22Rv1 (cell line): Measurements from ENCODE around the gene WDR75.

ENCODE experiments used
- H3K27ac ChIP-seq: fragments of 450-650 bp; 2 replicates; pipeline ENCODE4 v1.5.1; 2017
- ZFX ChIP-seq: fragments of 450-650 bp; IDR thresholded peaks from 2 replicates; pipeline ENCODE4 v1.6.1; 2017; ENCODE audit warnings: antibody characterized with exemption, borderline replicate concordance
- TF ChIP-seq, protein P1 (sequence below): fragments of 450-650 bp; IDR thresholded peaks from 2 replicates; pipeline ENCODE4 v1.5.1; 2017; ENCODE audit warnings: mild to moderate bottlenecking

Gene WDR75

DNA sequence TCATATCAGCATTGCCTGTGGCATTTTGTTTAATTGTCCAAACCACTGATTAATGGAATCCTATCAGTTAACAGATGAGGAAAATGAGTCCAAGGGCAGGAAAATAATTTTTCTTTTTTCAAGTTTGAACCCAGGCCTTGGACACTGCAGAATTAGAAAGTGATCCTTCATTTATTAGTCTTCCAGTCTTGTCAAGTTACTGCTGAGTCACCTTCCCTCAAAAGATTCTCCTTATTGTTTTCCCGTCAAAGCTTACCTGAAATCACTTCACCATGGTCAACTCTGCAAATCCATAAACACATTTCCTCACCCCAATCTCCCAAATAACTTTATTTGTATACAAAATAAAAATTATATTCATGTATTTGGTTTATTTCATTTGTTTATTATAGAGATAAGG, 57.9 kb downstream of the WDR75 start:
- no peak overlapping the region for H3K27ac ChIP-seq
- TF ChIP-seq, protein P1, sequence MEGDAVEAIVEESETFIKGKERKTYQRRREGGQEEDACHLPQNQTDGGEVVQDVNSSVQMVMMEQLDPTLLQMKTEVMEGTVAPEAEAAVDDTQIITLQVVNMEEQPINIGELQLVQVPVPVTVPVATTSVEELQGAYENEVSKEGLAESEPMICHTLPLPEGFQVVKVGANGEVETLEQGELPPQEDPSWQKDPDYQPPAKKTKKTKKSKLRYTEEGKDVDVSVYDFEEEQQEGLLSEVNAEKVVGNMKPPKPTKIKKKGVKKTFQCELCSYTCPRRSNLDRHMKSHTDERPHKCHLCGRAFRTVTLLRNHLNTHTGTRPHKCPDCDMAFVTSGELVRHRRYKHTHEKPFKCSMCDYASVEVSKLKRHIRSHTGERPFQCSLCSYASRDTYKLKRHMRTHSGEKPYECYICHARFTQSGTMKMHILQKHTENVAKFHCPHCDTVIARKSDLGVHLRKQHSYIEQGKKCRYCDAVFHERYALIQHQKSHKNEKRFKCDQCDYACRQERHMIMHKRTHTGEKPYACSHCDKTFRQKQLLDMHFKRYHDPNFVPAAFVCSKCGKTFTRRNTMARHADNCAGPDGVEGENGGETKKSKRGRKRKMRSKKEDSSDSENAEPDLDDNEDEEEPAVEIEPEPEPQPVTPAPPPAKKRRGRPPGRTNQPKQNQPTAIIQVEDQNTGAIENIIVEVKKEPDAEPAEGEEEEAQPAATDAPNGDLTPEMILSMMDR = no peak
- TF ChIP-seq ZFX = no peak

DNA sequence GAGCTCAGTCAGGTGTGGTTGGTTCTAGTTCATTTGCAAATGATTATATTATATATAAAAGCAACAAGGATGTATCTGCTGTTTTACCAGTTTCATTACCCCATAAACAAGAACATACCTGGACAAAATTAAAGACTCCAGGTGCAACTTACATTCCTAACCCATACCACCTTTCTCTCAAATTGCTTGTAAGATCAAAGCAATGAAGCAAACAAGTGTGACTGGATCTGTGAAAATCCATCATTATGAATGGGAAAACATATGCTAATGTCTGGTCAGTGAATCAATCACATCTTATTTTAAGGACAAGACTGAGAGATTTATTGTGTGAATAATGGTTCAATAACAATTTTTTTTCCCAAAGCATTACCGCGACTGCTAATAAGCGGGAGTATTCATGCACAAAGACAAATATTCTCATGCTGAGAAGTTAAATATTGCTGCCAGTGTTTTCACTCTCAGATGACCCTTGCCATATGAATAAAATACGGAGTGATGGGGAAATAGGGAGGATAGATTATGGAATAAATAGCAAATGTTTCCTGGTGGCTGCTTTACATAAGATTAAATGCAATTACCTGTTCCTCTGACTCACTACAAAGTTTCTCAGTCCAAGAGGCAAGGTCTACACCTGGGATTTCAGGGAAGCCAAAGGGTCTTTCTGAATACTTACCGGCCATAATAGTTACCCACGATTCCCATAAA, 59.3 kb downstream of the WDR75 start:
- TF ChIP-seq, protein P1 = no peak
- no peak for TF ChIP-seq ZFX
- no peak overlapping the region for H3K27ac ChIP-seq

DNA sequence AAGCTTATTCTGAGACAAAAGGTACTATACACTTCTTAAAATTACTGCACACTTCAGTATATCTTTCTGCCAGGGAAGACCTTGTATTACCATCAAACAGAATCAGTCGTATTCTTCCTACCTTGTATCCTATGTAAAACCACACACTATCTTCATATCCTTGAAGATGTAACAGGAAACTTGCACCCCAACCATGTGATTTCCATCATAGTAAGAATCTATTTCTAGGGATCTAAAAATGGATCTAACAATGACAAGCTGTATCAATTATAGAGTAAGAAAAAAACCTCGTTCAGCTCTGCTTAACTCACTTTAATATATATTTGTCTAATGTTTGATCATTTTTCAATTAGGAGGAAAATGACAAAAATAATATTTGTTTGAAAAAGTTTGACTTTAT, 60.2 kb downstream of the WDR75 start:
- TF ChIP-seq, protein P1 = no peak
- no peak for TF ChIP-seq ZFX

DNA sequence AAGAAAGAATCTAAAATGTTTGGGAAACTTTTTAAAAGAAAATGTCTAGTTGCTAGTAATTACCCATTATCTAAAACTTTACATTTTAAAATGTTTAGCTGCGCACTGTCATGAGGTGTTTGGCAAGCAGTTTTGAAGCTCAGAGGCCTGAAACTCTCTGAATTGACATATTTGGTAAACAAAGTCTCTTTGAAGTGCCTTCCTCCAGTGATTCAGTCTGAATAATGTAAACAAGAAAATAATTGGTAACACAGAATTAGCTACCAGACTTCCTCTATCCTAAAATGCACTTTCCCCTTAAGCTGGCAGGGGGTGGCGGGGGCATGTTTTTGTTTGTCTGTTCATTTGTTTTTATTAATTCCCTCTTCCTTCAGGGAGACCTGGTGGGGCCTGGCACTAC, 61.4 kb downstream of the WDR75 start:
- TF ChIP-seq, protein P1 = no peak
- TF ChIP-seq ZFX = no peak
- no peak overlapping the region for H3K27ac ChIP-seq

More for the DNA sequence above, 60.2 kb downstream of the WDR75 start:
- no peak overlapping the region for H3K27ac ChIP-seq

DNA sequence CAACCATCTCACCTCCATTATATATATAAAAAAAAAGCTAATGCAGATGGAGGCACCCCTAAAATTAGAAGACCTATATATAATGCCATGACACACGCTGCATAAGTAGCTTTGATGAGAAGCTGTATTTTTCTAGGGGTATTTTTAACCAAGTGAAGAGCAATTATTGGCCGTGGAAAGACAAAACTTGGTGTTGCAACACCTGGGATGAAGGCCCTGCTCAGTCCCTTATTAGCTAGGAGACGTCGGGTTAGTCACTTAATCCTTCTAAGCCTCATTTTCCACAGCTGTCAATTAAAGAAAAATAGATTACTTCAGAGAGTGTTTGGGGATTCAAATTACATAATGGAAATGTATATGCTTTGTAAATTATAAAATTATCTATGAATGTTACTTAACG, 63.0 kb downstream of the WDR75 start:
- H3K27ac ChIP-seq = no peak overlapping the region
- TF ChIP-seq, protein P1 = no peak
- no peak for TF ChIP-seq ZFX

DNA sequence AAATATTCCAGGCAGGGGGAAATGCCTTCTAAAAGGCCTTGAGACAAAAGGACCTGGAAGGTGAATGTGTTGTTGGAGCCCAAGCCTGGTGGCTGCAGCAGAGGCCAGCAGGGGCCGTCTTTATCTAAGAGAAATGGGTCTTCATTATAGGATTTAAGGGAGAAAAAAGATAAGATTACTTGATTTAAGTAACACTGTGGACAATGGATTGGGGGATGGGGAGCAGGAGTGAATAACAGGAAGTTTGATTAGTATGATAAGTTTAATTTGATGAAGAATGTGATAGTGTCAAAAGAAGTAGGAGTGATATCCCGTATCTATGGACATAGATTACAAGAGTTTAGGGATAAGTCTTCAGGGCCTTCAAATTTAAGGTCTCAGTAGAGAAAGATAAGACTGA, 64.2 kb downstream of the WDR75 start:
- no peak overlapping the region for H3K27ac ChIP-seq
- TF ChIP-seq, protein P1 = no peak
- TF ChIP-seq ZFX = no peak

DNA sequence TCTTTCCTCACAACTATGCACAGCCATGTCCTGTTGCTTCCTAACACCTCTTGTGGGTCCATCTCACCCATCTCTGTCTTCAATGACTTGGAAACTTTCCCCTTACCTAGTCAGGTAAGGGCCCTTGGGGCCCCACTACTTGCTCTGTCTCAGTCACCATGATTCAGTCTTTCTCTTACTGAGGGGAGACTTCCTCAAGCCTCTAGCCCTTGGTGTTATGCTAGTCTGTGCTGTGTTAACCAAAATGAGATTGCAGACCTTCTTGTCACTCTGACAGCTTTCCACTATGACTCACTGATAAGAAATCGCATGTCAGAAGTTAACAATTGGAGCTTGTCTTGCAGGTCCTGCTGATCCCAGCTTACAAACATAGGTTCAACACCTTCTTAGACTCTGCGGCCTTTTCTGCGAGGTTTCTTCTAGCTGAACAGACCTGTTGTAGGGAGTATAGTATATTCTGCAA, 65.3 kb downstream of the WDR75 start:
- H3K27ac ChIP-seq = no peak overlapping the region
- TF ChIP-seq, protein P1 = no peak
- no peak for TF ChIP-seq ZFX
